ENCODE data around the gene SPRY1.

Gene SPRY1

DNA sequence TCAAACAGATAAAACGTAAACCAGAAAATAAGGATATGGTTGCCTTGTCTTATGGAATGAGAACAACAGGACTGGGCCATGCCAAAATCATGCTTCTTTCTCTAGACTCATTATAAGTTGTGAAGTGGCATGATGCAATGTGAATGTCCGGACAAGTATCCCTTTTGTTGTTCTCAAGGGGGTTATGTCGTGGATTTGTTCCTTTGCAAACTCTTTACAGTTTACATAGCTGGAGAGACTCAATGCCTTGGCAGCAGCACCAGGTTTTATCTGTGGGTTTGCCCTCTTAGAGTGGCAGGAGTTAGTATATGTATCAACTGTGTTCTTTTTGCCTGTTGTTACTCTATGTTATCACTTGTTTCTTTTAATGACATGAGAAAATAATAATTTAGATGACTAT lies 41.4 kb downstream of the SPRY1 start:
- DNase-seq (ENCODE audit: low read depth in 2 of 3, low spot score in 1 of 3): no peak

DNA sequence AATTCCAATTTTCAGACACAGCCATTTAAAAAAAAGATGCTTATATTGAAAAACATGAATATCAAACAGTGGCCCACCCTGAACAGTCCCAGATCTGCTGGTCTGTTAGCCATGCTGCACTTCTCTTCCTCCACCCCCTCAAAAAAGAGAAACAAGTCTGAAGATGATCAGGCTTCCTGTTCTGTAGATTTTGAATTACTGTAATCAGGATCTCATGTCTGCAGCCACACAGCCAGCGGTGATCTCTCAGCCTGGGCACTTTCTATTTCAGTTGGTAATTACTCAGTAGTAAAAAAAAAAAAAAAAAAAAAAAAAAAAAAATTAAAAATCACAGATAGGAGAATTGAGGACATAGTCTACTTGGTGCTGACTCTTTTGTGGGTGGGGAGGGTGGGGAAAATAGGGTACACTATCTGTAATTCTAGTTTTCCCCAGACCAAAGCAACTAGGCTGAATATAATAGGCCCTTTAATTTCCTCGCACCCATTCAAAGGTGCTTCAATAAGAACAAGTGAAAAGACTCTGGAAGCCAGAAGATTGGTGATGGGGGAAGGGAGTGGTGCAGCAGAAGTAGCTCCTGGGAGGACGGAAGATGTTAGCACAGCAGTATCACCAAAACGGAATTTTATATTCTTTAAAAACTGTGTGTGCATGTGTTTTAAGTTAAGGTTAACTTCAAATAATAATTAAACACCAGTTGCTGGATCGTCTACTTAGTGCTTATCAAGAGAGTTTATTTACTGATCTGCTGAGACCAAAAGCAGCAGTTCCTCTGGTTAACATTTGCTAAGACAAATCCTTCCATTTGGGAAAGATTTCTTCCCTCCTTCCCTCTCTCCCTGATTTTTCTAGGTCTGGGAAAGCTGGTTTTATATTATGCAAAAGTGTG lies 47.0 kb downstream of the SPRY1 start:
- DNase-seq (ENCODE audit: low read depth in 2 of 3, low spot score in 1 of 3): no peak

DNA sequence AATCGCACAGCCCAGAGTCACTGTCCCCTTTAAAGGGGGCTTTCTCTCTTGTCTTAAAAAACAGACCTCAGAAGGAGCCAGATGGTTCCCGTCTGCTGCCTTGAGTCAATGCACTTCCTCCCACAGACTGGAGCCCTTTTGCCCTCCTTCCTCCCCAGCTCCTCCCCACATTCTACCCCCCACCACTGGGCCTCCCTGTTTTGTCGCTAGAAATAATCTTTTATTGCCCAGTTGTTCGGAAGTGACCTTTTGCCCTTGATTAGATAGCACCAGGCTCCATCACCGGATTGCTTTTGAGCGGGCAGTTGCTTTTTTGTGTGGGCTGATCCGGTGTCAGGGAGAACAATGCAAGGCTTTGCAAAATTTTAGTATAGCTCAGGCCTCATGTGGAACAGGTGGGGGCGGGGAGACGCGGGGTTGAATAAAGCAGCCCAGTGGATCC lies 47.7 kb downstream of the SPRY1 start:
- no peak for DNase-seq (ENCODE audit: low read depth in 2 of 3, low spot score in 1 of 3)

DNA sequence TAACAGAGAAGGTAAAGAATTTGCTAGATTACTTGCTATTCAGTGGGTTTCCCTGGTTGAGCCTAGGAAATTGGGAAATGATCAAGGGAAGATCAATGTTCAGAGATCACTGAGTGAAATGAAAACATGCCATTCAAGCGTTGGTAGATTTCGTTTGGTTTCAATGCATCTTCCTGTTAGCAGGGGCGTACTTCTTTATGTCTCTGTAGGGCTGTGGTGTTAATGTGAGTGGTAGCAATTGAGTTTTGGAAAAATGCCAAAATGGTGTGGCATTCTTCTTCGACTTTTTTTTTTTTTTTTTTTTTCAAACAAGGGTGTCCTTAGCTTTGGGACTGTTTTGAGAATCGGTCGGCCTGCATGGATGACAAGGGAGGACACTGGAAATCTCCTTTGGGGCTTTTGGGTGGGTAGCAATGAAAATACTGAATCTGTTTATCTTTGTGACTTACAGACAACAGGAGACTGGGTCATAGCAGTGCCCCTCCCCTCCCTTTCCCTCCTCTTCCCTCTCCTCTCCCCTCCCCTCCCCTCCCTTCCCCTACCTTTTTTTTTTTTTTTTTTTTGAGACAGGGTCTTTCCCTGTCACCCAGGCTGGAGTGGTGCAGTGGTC lies 50.4 kb downstream of the SPRY1 start:
- no peak for DNase-seq (ENCODE audit: low read depth in 2 of 3, low spot score in 1 of 3)

DNA sequence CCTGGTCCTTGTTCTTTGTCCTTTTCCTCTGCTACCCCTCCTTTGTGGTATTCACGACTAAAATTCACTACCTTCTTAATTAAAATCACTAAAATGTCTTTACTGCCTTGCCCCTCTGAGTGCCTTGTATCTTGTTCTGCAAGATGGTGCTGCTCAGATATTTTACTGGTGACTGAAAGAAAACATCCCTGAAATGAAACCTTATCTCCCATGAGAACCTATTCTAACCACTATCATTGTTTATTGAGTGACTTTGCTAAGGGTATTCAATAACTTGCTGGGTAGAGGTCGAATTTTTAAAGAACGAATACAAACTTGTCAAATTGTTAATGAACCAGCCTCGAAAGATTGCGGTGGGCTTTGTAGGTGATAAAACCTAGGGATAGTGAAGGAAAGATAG lies 52.8 kb downstream of the SPRY1 start:
- no peak for DNase-seq (ENCODE audit: low read depth in 2 of 3, low spot score in 1 of 3)

DNA sequence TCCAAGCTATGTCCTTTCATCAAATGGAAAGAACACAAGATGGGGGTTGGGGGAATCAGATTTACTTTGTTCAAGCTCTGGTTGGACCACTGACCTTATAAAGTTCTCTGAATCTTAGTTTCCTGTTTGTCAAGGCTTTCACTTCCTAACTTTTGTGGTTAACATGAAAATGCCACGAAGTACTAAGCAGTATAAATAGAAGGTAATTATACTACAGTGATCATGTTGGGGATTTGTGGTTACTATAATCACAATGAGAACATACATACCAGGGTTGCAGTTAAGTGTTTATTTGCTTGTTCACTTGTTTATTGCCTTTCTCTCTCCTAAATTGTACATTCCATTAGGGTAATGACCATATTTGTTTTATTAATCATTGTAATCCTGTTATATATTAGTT lies 53.2 kb downstream of the SPRY1 start:
- DNase-seq (ENCODE audit: low read depth in 2 of 3, low spot score in 1 of 3): no peak

DNA sequence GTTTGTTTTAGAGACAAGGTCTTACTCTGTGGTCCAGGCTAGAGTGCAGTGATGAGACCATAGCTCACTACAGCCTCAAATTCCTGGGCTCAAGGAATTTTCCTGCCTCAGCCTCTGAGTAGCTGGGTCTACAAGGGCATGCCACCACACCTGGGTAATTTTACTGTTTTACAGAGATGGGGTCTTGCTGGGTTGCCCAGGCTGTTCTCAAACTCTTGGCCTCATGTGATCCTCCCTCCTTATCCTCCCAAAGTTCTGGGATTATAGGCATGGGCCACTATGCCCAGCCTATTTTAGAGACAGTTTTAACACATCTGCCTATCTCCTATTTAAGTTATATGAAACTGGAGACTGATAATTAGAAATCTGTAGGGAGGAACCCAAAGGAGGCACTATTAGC lies 53.8 kb downstream of the SPRY1 start:
- no peak for DNase-seq (ENCODE audit: low read depth in 2 of 3, low spot score in 1 of 3)

DNA sequence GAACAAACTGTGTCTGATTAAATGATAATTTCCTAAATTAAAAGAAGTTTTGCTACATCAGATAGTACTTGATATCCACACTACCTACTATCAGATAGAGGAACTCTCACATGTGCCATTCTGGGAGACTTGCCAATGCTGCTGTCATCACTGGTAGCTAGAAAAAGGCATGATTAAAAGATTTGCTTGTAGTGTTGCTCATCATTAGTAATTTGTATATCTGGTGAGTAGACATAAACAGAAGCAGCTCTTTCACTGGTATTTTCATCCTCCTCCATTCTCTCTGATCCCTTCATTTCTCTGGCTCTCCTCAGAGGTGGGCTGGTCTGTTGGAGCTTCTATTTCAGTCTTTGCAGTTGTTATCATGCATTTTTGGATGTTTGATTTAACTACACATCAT lies 56.0 kb downstream of the SPRY1 start:
- DNase-seq (ENCODE audit: low read depth in 2 of 3, low spot score in 1 of 3): no peak

DNA sequence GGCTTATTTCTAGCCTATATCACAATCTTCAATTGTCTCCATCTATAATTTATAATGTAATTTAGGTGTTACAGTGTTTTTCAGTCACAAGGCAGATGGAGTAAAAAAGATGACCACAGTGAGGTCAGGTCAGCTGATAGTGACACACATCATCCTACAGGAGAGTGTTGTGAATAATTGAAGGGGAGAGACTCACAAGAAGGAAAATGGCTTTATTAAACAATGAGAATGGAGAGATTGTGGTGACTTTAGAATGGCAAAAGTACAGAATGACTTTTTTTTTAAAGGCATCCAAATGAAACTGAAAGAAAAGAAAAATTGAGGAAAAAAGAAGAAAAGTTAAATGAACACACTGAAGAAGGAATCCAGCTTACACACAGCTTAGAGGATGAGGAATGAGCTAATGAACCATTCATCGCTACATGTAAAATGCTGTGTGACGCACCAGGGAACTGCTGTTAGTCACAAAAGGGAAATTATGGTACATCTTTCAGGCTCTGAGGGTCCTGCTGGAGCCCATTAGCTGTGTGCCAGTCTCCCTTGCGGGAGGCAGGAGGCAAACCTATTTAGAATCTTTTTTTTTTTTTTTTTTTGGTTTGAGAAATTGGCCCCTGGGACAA lies 56.6 kb downstream of the SPRY1 start:
- DNase-seq (ENCODE audit: low read depth in 2 of 3, low spot score in 1 of 3): no peak
